A375 (cell line): ENCODE results near the gene AGRN. TPM values are rescaled to one million over a fixed set of nuclear protein-coding genes. Genes with fewer than 3 reads are reported as not detected.

Experiments used
- small RNA-seq: library from RNA; depleted of rRNA; stranded (forward); fragments of <200 nt; gene quantifications from one replicate; pipeline ENCODE3, GENCODE V24; 2014
- total RNA-seq: library from RNA; depleted of rRNA; stranded (reverse); fragments of >200 nt; shearing (Covaris generic); gene quantifications from 2 replicates; pipeline ENCODE4 v1.2.3, GENCODE V29; 2014; rRNA removed

The AGRN gene
- total RNA-seq, result 94.2 and 99.7 TPM in 2 replicates

GRCh38 chr1:1020000-1020404 is at the start of gene AGRN:
TSS of gene AGRN (plus strand) at chr1:1020120. CDS start at chr1:1020173, 53 bp downstream.

GRCh38 chr1:981955-982558 is 37.9 kb upstream of the AGRN start, which contains the start of gene PERM1:
TSS of gene PERM1 (minus strand) at chr1:982093. CDS start at chr1:981029, 1,064 bp downstream.

DNA sequence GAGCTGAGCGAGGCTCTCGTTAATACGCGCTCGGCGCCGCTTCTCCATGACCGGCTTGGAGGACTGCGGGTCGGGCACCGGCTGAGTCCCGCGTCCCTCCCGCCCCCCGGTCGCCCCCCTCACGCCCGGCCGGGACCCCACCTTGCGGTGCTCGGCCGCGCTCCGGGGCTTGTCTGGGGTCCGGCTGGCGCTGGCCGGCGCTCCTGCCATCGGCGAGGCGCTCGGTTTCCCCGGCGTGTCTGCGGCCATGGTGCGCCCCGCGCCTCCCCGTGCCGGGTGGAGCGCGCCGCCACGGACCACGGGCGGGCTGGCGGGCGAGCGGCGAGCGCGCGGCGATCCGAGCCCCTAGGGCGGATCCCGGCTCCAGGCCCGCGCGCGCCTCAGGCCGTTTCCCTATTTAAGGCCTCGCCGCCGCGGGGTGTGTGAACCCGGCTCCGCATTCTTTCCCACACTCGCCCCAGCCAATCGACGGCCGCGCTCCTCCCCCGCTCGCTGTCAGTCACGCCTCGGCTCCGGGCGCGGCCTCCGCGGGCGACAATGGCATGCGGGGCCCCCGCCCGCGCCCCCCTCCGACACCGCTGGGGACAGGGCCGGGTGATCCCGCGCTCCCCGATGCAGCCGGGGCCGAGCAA is 20.1 kb upstream of the AGRN start, which contains the start of gene HES4:
HES4 (minus strand) TSS at position 373 of the 632 bp plus-strand sequence; CDS start at position 249, 124 bp downstream.

GRCh38 chr1:1013105-1013921 is 6.6 kb upstream of the AGRN start, which contains the start of gene ISG15:
TSS of gene ISG15 (plus strand) at chr1:1013497. CDS start at chr1:1013574, 77 bp downstream.

GRCh38 chr1:1073743-1074587 is 54.0 kb downstream of the AGRN start, which contains the start of gene RNF223:
TSS of gene RNF223 (minus strand) at chr1:1074306. CDS start at chr1:1072566, 1,740 bp downstream.

Small RNA genes lying within 50 kb of the gene (small RNA-seq; reads per million reads assigned to genes)
- gene AL645608.3, result not detected

Other genes with a start within 250 kb of the AGRN start
- gene SAMD11, start 96.2 kb upstream of the AGRN start, total RNA-seq, result 4.6 and 7.6 TPM in 2 replicates
- gene NOC2L, start 60.9 kb upstream of the AGRN start, total RNA-seq, result 329 and 349 TPM in 2 replicates
- 12.8 and 18.9 TPM in 2 replicates for gene KLHL17, start 59.5 kb upstream of the AGRN start, total RNA-seq
- gene PLEKHN1, start 53.6 kb upstream of the AGRN start, total RNA-seq, result 4.0 and 4.1 TPM in 2 replicates
- gene PERM1, start 38.0 kb upstream of the AGRN start, total RNA-seq, result 0.27 and 0.38 TPM in 2 replicates
- 63.6 and 83.1 TPM in 2 replicates for gene HES4, start 20.0 kb upstream of the AGRN start, total RNA-seq
- 26.2 and 29.1 TPM in 2 replicates for gene ISG15, start 6.6 kb upstream of the AGRN start, total RNA-seq
- 0.56 TPM in 1 of 2 replicates, not detected in the other for gene RNF223, start 54.2 kb downstream of the AGRN start, total RNA-seq
- gene C1orf159, start 96.0 kb downstream of the AGRN start, total RNA-seq, result 20.3 and 23.0 TPM in 2 replicates
- not detected in 2 replicates for gene TTLL10, start 153.8 kb downstream of the AGRN start, total RNA-seq
- gene TNFRSF18, start 186.5 kb downstream of the AGRN start, total RNA-seq, result not detected in 2 replicates
- gene TNFRSF4, start 194.0 kb downstream of the AGRN start, total RNA-seq, result not detected in 2 replicates
- 86.0 and 88.9 TPM in 2 replicates for gene SDF4, start 211.9 kb downstream of the AGRN start, total RNA-seq
- 28.7 and 31.5 TPM in 2 replicates for gene B3GALT6, start 212.1 kb downstream of the AGRN start, total RNA-seq
- gene C1QTNF12, start 226.6 kb downstream of the AGRN start, total RNA-seq, result 2.5 and 7.0 TPM in 2 replicates